Tongue (tissue), 2 donors: ENCODE measurements around the gene RALA. TPM values are rescaled to one million over a fixed set of nuclear protein-coding genes. Genes with fewer than 3 reads are reported as not detected.
"Not testable (repeated sequence)": the region's sequence is repeated elsewhere in the genome, so short reads cannot be mapped to it uniquely, and the experiment has no call there.

ENCODE experiments used
- DNase-seq: peaks from one replicate; pipeline ENCODE4 v3.0.0-alpha.2; 2015
- total RNA-seq: library from RNA; depleted of rRNA; stranded (reverse); fragments of >200 nt; gene quantifications from one replicate; pipeline ENCODE4 v1.2.3, GENCODE V29; 2014

Gene RALA
- total RNA-seq, 1 donor from 2014 or later, result 32.1 TPM

DNA sequence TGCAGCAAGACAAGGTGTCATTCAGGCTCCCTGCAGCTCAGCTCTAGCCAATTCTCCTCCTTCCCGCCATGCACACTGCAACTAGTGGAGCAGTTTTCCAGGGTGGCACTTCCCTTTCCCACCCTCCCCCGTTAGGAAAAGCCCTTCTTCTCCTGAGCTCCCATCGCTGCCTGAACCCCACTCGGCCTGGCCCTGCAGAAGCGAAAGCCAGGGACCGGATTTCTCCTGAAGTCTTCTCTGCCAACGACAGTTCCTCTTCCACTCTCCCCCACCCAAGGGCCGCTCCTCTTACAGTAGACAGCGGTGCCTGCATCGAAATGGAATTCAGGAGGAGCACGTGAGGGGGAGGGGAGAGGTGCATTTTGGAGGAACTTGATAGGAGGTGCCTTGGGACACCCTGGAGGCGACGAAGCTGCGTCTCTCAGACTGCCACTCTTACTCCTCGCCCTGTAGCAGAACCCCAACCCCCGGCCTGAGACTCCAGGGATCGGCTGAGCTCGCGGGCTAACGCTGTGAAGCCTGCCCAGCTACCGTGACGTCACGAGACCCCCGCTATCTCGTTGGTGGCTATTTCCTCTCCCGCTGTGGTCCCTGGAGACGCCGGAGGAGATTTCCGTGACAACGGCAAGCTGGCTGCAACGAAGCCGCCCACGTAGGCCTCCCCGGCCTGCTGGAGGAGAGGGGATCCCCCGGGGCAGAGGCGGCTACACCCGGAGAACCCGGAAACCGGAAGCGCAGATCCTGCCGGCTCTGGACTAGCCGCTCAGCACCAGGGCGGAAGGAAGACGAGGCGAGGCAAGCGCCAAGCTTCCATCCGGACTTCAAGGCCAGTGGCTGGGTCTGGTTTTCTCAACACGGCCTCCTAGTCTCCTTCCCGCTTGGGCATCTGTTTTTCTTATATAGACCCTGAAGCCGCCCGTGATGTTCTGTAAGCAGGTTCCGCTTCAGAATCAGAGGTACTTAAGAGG is 109.7 kb downstream of the RALA start:
- DNase-seq, result peak; percentile 98

DNA sequence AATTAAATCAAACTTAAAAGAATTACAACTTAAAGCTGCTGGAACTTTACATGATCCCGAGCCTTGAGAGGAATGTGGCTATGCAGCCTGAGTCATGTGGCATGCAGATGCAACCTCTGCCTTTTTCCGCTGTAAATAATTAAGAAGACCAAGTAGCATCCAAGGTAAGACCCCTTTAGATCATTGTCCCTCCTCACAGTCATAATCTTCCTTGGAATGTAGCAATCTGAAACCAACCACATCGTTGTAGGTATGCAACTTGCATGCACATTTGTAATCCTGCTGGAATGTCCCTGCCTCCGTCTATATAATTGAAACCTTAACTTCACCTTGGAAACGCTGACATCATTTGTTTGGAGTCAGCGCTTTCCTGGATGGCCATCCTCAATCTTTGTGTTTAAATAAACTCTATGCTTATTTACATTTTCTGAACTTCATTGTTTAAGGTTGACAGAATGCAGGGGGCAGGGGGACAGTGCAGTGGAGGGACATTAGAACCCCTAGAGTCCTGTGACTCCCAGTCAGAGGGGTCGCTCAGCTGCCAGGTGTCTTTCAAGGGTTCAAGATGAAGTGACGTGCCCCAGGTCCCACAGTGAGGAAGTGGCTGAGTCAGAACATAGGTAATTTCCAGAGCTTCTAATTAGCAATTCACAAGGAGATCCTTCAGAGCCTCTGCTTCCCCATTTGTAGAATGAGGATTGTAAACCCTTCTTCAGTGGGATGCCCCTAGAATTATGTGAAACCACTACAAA is 110.7 kb downstream of the RALA start:
- peak; percentile 81 for DNase-seq

DNA sequence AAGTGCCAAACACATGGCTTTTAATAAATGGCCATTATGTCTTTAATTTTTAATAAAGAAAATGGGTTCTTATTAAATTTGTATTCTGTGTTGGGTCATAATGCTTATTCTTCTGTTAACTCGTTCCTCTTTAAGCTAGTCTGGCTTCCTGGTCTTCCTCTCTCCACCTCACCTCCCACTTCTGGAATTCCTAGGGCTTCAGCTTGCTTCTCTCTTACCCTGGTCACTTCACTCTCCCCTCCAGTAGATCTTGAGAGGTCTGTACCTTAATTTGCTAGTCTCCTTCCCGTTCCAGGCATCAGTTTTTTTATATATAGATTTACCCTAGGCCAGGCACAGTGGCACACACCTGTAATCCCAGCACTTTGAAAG is 111.2 kb downstream of the RALA start:
- no peak for DNase-seq

DNA sequence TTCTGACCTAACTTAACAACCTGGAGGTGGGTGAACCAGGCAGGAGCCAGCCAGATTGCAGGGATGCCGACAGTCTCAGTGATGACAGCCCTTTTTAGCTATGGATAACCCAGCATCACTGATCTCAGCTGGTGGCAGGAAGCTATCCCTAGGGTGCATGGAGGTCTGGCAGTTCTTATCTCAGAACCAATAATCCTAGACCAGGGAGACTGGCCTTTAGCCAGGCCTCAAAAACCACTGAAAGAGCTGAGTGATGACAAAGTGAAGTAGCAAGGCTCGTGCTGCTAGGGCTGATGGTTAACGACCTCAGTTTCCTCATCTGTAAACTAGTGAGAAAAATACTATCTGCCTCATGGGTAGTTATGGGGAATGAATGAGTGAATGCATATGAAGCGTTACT is 112.5 kb downstream of the RALA start:
- DNase-seq, result no peak

DNA sequence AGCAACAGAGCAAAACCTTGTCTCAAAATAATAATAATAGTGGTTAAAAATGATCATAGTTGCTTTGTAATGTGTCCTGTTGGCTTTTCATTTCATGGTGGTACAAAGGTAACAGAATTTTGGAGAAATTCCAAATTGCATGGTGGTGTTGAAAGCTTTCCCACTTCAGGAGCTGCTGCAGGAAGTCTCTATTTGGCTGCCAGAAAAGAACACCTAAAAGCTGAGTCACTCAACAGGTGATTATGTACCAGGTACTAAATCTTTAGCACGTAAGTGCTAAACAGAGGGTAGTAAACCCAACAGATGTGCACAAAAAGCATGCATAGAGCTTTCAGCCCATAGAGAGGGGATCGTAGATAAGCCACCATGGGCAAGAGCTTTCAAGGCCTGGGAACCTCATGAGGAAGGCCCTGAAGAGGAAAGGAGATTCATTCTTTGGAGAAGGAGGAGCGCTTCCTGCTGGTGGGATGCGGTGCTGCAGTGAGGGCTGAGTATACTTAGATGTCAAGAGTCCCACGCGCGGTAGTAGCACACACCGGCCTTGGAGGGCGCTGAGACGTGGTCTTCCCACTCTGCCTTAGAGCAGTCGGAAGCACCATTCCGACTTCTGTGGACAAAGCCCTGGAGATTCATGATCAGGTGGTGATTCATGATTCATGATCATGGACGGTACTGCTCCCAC is 118.7 kb downstream of the RALA start:
- DNase-seq, result no peak

DNA sequence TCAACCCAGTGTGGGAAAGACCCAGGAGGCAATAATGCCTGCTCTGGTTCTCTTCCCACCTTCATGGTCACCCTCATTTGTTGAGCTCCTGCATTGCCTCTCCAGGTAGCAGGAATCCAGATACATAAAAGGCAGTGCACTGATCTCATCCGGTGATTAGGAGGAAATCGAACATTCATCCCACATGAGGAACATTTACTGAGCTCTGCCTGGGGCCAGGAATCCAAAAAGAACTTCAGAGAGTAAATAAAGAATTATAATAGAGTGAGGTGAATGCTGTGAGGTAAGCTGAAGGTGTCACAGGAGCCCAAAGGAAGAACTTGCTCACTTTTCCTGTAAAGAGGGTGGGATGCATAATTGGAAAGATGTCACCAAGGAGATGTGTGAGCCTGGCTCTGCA is 121.2 kb downstream of the RALA start:
- no peak for DNase-seq

DNA sequence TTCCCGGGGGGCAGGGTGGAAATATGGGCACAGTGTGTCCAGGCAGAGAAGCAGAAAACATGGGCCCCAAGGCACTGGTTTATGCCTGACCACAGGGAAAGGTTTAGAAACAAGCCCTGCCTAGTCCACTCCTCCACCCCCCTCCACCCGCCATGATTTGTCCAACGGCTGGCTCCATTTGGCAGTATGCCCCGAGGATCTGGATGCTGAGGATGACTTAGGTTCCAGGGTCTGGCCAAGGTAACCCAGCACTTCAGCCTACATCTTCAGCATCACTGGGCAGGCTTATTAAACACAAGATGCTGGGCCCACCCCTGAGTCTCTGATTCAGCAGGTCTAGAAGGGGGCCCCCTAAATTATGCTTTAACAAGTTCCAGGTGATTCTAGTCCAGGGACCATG is 121.9 kb downstream of the RALA start:
- DNase-seq, result no peak

DNA sequence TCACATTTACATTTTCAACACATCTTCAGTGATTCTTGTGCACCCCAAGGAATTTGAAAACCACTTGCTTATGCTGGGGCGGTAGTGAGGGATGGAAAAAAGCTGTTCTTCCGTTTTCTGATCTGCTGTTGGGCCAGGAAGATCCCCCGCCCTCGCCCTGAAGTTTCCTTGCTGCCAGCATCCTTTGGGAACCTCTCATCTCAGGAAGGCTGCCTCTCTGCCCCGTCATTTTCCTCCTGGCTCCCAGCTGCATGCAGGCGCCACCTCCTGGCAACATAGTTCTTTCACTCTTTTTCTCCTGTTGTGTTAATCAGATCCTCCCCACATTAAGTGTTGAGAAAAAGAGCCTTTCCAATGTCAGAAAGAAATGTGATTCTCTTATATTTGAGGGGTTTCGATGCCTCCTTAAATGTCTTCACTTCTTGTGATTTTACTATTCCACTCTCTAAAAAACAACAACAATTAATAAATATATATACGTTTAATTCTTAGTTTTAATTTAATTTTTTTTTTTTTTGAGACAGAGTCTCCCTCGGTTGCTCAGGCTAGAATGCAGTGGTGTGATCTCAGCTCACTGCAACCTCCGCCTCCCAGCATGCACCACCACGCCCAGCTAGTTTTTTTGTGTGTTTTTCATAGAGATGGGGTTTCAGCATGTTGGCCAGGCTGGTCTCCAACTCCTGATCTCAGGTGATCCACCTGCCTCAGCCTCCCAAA is 122.9 kb downstream of the RALA start:
- peak; percentile 93 for DNase-seq

DNA sequence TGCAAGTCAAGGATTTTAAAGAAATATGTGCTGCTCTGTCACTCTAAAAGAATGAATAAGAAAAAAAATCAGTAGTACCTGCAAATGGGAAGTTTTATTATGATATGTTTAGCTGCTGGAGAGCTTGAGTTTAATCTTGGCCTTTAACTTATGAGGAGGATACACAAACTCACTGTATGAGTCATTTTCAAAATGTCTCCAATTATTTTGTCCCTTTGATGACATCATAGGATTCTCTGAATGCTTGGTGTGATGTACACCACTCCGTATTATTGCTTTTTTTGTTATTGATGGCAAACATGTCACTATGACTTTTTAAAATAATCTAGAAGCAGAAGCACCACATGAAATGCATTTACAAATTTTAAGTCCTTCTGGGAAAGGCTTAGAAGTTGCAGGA is 125.8 kb downstream of the RALA start:
- no peak for DNase-seq

DNA sequence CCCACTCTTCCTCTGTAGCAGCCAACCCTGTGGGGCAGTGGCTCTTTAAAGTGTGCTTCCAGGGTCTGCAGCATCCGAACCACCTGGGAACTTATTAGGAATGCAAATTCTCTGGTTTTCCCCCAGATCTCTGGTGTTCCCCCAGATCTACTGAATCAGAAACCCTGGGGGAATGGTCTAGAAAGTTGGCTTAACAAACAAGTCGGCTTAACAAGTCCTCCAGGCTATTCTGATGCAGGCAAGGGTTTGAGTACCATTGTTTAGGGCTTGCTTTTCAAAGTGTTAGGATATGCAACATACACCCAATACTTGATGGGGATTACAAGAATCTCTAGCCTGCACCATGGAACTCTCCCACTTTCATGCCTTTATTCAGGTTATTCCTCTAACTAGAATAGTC is 126.3 kb downstream of the RALA start:
- no peak for DNase-seq

DNA sequence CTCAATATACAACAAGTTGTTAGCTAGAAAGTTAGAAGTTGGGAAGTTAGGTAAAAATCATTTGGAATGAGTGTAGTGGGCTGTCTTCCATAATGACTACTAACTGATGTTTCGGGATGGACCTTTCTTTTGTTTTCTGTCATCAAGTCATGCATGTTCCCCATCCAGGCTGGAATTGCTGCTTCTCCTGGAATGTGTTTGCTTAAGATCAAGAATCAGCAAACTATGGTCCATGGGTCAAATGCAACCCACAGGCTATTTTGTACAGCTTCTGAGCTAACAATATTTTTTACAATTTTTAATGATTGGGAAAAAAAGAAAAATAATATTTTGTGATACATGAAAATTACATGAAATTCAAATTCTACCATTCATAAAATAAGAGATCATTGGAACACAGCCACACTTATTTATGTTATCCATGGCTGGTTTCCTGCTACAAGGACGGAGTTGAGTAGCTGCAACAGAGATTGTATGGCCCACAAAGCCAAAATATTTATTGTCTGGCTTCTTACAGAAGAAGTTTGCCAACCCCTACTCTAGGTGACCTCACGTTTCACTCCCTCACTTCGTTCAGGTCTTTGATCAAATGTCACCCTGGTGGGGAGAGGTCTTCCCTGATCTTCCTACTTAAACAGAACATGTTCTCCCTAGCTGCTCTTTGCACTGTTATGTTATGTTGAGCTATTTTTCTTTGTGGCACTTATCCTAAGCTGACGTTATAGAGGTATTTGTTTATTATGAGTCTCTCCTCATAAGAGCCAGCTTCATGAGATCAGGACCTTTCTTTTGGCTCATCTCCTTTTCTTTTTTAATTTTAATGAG is 127.1 kb downstream of the RALA start:
- no peak for DNase-seq

DNA sequence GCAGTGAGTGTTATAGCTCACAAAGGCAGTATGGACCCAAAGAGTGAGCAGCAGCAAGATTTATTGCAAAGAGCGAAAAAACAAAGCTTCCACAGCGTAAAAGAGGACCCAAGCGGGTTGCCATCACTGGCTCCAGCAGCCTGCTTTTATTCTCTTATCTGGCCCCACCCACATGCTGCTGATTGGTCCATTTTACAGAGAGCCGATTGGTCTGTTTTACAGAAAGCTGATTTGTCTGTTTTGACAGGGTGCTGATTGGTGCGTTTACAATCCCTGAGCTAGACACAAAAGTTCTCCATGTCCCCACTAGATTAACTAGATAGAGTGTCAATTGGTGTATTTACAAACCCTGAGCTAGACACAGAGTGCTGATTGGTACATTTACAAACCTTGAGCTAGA is 129.9 kb downstream of the RALA start:
- not testable (repeated sequence) for DNase-seq

DNA sequence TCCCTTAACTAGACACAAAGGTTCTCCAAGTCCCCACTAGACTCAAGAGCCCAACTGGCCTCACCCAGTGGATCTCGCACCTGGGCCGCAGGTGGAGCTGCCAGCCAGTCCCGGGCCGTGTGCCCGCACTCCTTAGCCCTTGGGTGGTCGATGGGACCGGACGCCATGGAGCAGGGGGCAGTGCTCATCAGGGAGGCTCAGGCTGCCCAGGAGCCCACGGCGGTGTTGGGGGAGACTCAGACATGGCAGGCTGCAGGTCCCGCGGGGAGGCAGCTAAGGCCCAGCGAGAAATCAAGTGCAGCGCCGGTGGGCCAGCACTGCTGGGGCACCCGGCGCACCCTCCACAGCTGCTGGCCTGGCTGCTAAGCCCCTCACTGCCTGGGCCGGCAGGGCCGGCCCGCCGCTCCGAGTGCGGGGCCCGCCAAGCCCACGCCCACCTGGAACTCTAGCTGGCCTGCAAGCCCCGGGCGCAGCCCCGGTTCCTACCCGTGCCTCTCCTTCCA is 130.5 kb downstream of the RALA start:
- no peak for DNase-seq

DNA sequence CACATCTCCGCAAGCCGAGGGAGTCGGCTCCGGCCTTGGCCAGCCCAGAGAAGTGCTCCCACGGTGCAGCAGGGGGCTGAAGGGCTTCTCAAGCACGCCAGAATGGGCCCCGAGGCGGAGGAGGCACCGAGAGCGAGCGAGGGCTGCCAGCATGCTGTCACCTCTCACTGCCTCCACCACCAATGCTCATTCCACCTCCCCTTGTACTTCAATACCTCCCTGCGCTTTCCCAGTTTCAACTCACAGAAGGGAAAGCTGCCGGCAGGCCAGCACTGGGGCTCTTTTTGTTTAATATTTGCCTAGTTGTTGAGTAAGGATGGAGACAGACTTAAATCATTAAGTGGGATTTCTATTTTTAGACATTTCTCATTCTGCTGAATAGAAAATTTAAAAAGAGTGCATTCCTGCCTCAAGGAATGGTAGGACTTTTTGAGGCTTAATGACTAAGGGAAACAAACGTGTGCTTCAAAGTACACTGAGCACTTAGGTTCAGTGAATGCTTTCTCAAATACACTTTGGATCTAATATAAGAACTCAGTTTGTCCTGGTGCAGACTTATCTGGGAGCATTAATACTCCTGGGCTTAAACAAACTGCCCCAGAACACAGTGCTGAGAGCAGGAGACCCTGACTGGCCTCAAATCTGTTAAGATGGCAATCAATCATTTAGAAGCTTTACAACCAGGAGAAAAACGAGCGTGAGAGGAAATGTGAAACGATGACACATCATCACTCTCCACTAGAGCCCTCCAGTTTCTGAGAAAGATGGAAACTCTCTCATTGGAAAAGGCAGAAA is 131.2 kb downstream of the RALA start:
- peak; percentile 31 for DNase-seq

DNA sequence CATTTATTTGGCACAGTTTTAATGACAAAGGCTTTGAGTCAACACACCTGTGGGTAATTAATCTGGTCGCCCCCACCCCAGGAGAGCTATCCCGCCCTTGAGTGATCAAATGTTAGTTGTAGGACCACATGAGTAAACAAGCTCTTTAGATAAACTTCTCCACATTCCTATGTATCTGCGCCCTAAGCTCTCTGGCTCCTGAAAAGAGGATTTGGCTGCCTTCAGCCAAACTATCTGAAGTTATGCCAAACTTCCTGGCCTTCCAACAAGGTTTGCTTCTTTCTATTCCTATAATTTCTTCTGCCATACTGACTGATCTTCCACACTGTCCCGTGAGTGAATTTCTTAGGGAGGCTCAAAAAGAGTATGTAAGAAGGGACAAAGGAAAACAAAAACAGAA is 134.2 kb downstream of the RALA start:
- DNase-seq, result no peak

Other genes with a start within 250 kb of the RALA start
- gene YAE1, start 57.2 kb upstream of the RALA start, total RNA-seq, result 21.8 TPM